OCI-LY7 (cell line): Measurements from ENCODE around the gene BMP3. TPM values are rescaled to one million over a fixed set of nuclear protein-coding genes. Genes with fewer than 3 reads are reported as not detected.

Source experiments
- BruUV-seq: library from RNA; stranded (reverse); fragments of 400-500 nt; replicated peaks from 2 replicates; lab custom pipeline; 2021; lab: Mats Ljungman, UMichigan
- CTCF ChIA-PET: fragments of 300-600 bp; sonication (Branson Sonifier 250); formaldehyde crosslinking; loops from one replicate; lab custom pipeline; 2022; ENCODE audit warnings: antibody characterized with exemption; ENCODE audit not compliant: unreplicated experiment; lab: Charles Lee
- POLR2A ChIA-PET: fragments of 300-600 bp; sonication (Branson Sonifier 250); formaldehyde crosslinking; loops from one replicate; lab custom pipeline; 2022; ENCODE audit warnings: antibody characterized with exemption; lab: Charles Lee
- DNase-seq: peaks from one replicate; pipeline ENCODE4 v3.0.0-alpha.2; 2015; ENCODE audit warnings: low spot score
- H2AFZ ChIP-seq: fragments of 200-600 bp; sonication (generic), shearing (Covaris generic); 2 replicates; pipeline ENCODE4 v1.6.1; 2014; ENCODE audit warnings: mild to moderate bottlenecking, antibody characterized with exemption, low read length, moderate library complexity
- H3K27ac ChIP-seq: fragments of 200-600 bp; sonication (generic); 2 replicates; pipeline ENCODE4 v1.5.1; 2014; ENCODE audit warnings: mixed run types, low read depth, mild to moderate bottlenecking, moderate library complexity, low read length, inconsistent platforms; ENCODE audit not compliant: poor library complexity, severe bottlenecking
- H3K36me3 ChIP-seq: fragments of 200-600 bp; sonication (generic); 2 replicates; pipeline ENCODE4 v1.6.1; 2014; ENCODE audit warnings: mild to moderate bottlenecking, antibody characterized with exemption, low read length, moderate library complexity, mixed read lengths; ENCODE audit not compliant: insufficient read depth
- H3K4me1 ChIP-seq: fragments of 200-600 bp; sonication (generic); 2 replicates; pipeline ENCODE4 v1.5.1; 2014; ENCODE audit warnings: mild to moderate bottlenecking, low read length; ENCODE audit not compliant: insufficient read depth, poor library complexity, severe bottlenecking
- H3K4me2 ChIP-seq: fragments of 200-600 bp; sonication (generic); 2 replicates; pipeline ENCODE4 v1.6.1; 2014; ENCODE audit warnings: mild to moderate bottlenecking, low read length
- H3K4me3 ChIP-seq: fragments of 200-600 bp; sonication (generic); 2 replicates; pipeline ENCODE4 v1.5.1; 2014; ENCODE audit warnings: mild to moderate bottlenecking, low read depth, low read length; ENCODE audit not compliant: poor library complexity, severe bottlenecking
- H3K79me2 ChIP-seq: fragments of 200-600 bp; sonication (generic); 2 replicates; pipeline ENCODE4 v1.6.1; 2016; ENCODE audit warnings: low read depth, mild to moderate bottlenecking, low read length, moderate library complexity, mixed read lengths; ENCODE audit not compliant: insufficient read depth
- H3K9me2 ChIP-seq: fragments of 200-600 bp; sonication (generic); 2 replicates; pipeline ENCODE4 v1.6.1; 2016; ENCODE audit warnings: mild to moderate bottlenecking, low read length, mixed read lengths; ENCODE audit not compliant: insufficient read depth
- H3K9me3 ChIP-seq: fragments of 200-600 bp; sonication (generic); 2 replicates; pipeline ENCODE4 v1.6.1; 2014; ENCODE audit warnings: mild to moderate bottlenecking, mixed run types, low read length, mixed read lengths
- H4K20me1 ChIP-seq: fragments of 200-600 bp; sonication (generic); 2 replicates; pipeline ENCODE4 v1.6.1; 2014; ENCODE audit warnings: mild to moderate bottlenecking, antibody characterized with exemption, low read length, moderate library complexity, mixed read lengths; ENCODE audit not compliant: insufficient read depth
- EZH2phosphoT487 ChIP-seq: fragments of 200-600 bp; sonication (generic); IDR thresholded peaks from 2 replicates; pipeline ENCODE4 v1.6.1; 2018; ENCODE audit warnings: low read depth, borderline replicate concordance, mild to moderate bottlenecking, mixed run types, antibody characterized with exemption, low read length, moderate library complexity, mixed read lengths
- intact Hi-C: fragments of 100-400 bp; cut with micrococcal nuclease; formaldehyde crosslinking; loops from one replicate; pipeline ENCODE4 v1.10.0; 2022; ENCODE audit not compliant: unreplicated experiment
- total RNA-seq, 2 experiments: library from RNA; depleted of rRNA in 1 of 2; stranded (reverse); fragments of >200 nt in 1 of 2; shearing (Covaris generic) in 1 of 2; gene quantifications; 2 replicates each; pipeline ENCODE4 v1.2.3, GENCODE V29; 2014 to 2022
- TF ChIP-seq, protein P1 (sequence below): fragments of 200-600 bp; sonication (generic); conservative IDR thresholded peaks from 2 replicates; pipeline ENCODE4 v1.5.1; 2014; ENCODE audit warnings: mild to moderate bottlenecking, antibody characterized with exemption, low read length, moderate library complexity, mixed read lengths

The BMP3 gene
- total RNA-seq, 2 experiments from 2014 or later, result 45.8 to 55.9 TPM

DNA sequence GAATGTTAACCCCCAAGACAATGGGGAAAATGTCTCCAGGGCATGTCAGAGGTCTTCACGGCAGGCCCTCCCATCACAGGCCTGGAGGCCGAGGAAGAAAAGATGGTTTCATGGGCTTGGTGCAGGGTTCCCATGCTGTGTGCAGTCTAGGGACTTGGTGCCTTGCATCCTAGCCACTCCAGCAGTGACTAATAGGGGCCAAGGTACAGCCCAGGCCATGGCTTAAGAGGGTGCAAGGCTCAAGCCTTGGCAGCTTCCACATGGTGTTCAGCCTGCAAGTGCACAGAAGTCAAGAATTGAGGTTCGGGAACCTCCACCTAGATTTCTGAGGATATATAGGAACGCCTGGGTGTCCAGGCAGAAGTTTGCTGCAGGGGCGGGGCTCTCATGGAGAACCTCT lies 50.6 kb downstream of the BMP3 start:
- H3K4me2 ChIP-seq, result no peak overlapping the region
- peaks cover 16% of the 10 kb centered on the region for H3K4me1 ChIP-seq
- CTCF ChIA-PET, result no interaction called here
- no peak for DNase-seq
- H3K9me2 ChIP-seq, result no peaks in the 10 kb centered on the region
- intact Hi-C loops, result no loop called here
- no TSS peak for BruUV-seq
- no peaks in the 10 kb centered on the region for H4K20me1 ChIP-seq
- peaks cover 13% of the 10 kb centered on the region for H3K9me3 ChIP-seq
- no peak overlapping the region for H2AFZ ChIP-seq
- peaks cover 4% of the 10 kb centered on the region; the same call in 1 of the 2 replicates for H3K36me3 ChIP-seq
- H3K79me2 ChIP-seq, result no peaks in the 10 kb centered on the region
- H3K27ac ChIP-seq, result no peak overlapping the region
- POLR2A ChIA-PET, result no interaction called here
- TF ChIP-seq EZH2phosphoT487, result no peak
- TF ChIP-seq, protein P1, sequence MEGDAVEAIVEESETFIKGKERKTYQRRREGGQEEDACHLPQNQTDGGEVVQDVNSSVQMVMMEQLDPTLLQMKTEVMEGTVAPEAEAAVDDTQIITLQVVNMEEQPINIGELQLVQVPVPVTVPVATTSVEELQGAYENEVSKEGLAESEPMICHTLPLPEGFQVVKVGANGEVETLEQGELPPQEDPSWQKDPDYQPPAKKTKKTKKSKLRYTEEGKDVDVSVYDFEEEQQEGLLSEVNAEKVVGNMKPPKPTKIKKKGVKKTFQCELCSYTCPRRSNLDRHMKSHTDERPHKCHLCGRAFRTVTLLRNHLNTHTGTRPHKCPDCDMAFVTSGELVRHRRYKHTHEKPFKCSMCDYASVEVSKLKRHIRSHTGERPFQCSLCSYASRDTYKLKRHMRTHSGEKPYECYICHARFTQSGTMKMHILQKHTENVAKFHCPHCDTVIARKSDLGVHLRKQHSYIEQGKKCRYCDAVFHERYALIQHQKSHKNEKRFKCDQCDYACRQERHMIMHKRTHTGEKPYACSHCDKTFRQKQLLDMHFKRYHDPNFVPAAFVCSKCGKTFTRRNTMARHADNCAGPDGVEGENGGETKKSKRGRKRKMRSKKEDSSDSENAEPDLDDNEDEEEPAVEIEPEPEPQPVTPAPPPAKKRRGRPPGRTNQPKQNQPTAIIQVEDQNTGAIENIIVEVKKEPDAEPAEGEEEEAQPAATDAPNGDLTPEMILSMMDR, result no peak
- no peak overlapping the region for H3K4me3 ChIP-seq

DNA sequence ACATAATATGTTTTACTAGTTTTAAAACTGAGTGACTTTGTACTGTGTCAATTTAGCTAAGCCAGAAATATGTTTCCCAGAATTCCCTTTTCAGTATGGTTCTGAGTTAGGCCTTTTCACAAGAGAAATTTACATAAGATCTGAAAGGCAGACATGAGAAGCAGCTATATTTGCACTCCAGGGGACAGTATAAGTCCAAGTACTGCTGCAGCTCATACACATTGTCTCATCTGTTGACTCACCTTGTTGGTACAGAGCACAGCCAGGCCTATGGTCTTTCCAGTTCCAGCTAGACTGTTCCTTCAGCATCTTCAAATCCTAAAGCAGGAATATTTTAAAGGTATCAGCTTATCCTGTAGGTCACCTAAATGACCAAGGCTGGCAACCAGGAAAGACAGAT lies 53.5 kb downstream of the BMP3 start:
- ChIA-PET POLR2A (interaction anchor here (0.9 to 1.3 kb wide), 3 partner anchors 11 to 18 kb away, joined by 3 to 4 read pairs (median 3); no protein-coding TSS in a partner anchor), CTCF (interaction anchor here (0.5 kb wide), 1 partner anchor 1345 kb away, joined by 3 read pairs; no protein-coding TSS in a partner anchor)
- Histone ChIP-seq H3K4me3 (no peak overlapping the region), H3K79me2 (no peaks in the 10 kb centered on the region), H3K27ac (no peak overlapping the region), H3K4me1 (peaks cover 9% of the 10 kb centered on the region), H3K4me2 (no peak overlapping the region), H3K9me3 (peaks cover 13% of the 10 kb centered on the region), H4K20me1 (no peaks in the 10 kb centered on the region), H3K36me3 (peaks cover 4% of the 10 kb centered on the region; the same call in 1 of the 2 replicates), H2AFZ (no peak overlapping the region), H3K9me2 (no peaks in the 10 kb centered on the region)
- DNase-seq, result no peak
- intact Hi-C loops, result no loop called here
- BruUV-seq, result no TSS peak
- TF ChIP-seq, protein P1, result no peak
- TF ChIP-seq EZH2phosphoT487, result no peak

DNA sequence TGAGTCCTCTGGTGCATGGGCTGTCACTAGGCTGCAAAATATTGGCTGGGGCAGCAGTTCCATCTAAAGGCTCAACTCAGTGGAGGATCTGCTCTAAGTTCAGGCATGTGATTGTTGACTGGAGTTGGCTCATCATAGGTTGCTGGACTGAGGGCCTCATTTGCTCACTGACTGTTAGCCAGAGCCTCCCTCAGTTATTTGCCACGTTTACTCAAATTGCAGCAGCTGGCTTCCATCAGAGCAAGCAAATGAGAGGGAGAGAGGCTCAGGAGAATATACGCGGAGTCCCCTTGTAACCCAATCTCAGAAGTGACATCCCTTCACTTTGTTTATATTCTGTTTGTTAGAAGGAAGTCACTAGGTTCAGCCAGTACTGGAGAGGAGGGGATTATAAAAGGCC lies 54.1 kb downstream of the BMP3 start:
- DNase-seq, result no peak
- intact Hi-C loops, result no loop called here
- no TSS peak for BruUV-seq
- Histone ChIP-seq H3K9me2 (no peaks in the 10 kb centered on the region), H4K20me1 (no peaks in the 10 kb centered on the region), H3K4me2 (no peak overlapping the region), H3K9me3 (peaks cover 8% of the 10 kb centered on the region), H3K4me3 (no peak overlapping the region), H3K36me3 (peaks cover 4% of the 10 kb centered on the region; the same call in 1 of the 2 replicates), H3K79me2 (no peaks in the 10 kb centered on the region), H2AFZ (no peak overlapping the region), H3K4me1 (peaks cover 3% of the 10 kb centered on the region), H3K27ac (no peak overlapping the region)
- CTCF ChIA-PET, result no interaction called here
- TF ChIP-seq, protein P1, result no peak
- POLR2A ChIA-PET, result interaction anchor here (0.6 to 1.3 kb wide), 2 partner anchors 14 to 94 kb away, joined by 3 to 4 read pairs; no protein-coding TSS in a partner anchor
